Posterior vena cava (tissue), 2 donors: ENCODE measurements around the gene TNFRSF9. TPM values are rescaled to one million over a fixed set of nuclear protein-coding genes. Genes with fewer than 3 reads are reported as not detected.
"Not testable (repeated sequence)": the region's sequence is repeated elsewhere in the genome, so short reads cannot be mapped to it uniquely, and the experiment has no call there.

Source experiments
- DNase-seq: peaks from one replicate; pipeline ENCODE4 v3.0.0-alpha.2; 2020; ENCODE audit warnings: low spot score
- intact Hi-C, 2 donors: fragments of 100-400 bp; cut with DNase I; formaldehyde crosslinking; loops; one replicate each; pipeline versions ENCODE4 v1.14.1 to v1.14.2; 2022 to 2023
- total RNA-seq, 2 donors: library from RNA; stranded (reverse); fragmentation: NEBNext Ultra II Directional; extraction: Animal tissue kit (Norgen Biotek cat#: 25700); gene quantifications; one replicate each; pipeline ENCODE4 v1.2.1, GENCODE V29; 2021
- donor health status: DM: yes; HTN: yes; CAD: no.
- donor health status: DM: yes; HTN: yes; CAD: no.

TNFRSF9 gene
- total RNA-seq, 2 donors from 2014 or later: 0.19 TPM; not detected in 1

GRCh38 chr1:7929637-7930036, 11.0 kb downstream of the TNFRSF9 start:
- intact Hi-C loops: no loop called here
- DNase-seq: no peak

GRCh38 chr1:7928247-7928646, 12.4 kb downstream of the TNFRSF9 start:
- intact Hi-C loops: no loop called here
- no peak for DNase-seq

DNA sequence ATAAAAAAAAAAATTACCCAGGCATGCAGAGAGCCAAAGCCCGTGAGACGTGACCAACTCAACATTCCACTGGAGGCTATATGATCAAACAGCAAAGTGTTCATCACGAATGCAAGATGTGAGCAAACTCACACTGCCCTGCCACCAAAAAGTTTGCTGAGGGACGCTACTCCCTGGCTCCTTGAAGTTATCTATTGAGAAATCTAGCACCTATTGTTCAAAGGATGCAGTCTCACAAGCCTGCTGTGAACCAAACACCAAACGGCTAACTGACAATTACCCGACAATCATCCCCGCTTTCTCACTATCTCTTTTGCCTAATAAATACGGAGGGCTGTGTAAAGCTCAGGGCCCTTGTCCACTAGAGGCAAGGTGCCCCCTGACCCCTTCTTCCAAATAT, 13.6 kb downstream of the TNFRSF9 start:
- intact Hi-C loops: not testable (repeated sequence)

GRCh38 chr1:7922301-7922700, 18.3 kb downstream of the TNFRSF9 start:
- intact Hi-C loops: no loop called here
- DNase-seq: no peak

More for the DNA sequence above, 13.6 kb downstream of the TNFRSF9 start:
- DNase-seq: not testable (repeated sequence)

- DNase-seq: no peak
- intact Hi-C loops: no loop called here
These were observed 18.8 kb downstream of the TNFRSF9 start for GRCh38 chr1:7921796-7922195.

DNA sequence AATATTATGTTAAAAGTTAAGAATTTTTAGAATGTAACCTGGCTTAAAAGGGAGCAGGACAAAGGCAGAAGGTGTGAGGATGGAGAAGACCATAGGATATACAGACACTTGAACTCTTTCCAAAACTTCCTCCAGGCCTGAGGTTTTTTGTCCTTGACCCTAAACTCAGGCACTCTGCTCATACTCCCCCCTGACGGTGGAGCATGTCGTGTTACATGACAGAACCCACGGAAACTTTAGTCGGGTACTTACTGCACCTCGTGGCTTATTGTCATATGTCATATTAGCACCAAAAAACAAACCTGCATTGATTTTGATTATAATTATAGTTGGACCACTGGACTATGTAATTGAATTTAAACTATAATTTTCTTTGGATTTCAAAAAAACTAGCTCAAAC, 20.8 kb downstream of the TNFRSF9 start:
- intact Hi-C loops: no loop called here

DNA sequence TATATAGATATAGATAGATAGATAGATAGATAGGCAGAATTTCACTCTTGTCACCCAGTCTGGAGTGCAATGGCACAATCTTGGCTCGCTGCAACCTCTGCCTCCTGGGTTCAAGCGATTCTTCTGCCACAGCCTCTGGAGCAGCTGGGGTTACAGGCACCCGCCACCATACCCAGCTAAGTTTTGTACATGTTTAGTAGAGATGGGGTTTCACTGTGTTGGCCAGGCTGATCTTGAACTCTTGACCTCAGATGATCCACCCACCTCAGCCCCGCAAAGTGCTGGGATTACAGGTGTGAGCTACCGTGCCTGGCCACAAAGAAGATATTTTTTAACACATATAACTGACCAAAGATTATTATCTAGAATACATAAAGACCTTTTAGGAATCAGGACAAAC, 22.7 kb downstream of the TNFRSF9 start:
- intact Hi-C loops, DNase-seq: not testable (repeated sequence)

More for the DNA sequence above, 20.8 kb downstream of the TNFRSF9 start:
- no peak for DNase-seq

DNA sequence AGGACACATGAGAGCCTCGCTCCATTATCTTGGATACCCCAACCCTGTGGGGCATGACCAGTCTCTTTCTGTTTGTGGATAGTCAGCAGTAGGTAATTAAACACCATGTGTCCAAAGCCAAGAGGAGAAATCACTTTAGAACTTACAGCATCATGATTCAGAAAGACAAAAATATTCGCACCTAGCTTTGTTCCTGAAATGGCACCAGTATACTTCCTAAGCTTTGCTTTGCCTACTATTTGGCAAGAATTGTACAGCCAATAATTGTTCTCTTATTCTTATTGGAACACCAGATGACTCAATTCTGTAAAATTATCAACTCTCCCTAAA, 24.2 kb downstream of the TNFRSF9 start:
- DNase-seq: no peak
- intact Hi-C loops: no loop called here

DNA sequence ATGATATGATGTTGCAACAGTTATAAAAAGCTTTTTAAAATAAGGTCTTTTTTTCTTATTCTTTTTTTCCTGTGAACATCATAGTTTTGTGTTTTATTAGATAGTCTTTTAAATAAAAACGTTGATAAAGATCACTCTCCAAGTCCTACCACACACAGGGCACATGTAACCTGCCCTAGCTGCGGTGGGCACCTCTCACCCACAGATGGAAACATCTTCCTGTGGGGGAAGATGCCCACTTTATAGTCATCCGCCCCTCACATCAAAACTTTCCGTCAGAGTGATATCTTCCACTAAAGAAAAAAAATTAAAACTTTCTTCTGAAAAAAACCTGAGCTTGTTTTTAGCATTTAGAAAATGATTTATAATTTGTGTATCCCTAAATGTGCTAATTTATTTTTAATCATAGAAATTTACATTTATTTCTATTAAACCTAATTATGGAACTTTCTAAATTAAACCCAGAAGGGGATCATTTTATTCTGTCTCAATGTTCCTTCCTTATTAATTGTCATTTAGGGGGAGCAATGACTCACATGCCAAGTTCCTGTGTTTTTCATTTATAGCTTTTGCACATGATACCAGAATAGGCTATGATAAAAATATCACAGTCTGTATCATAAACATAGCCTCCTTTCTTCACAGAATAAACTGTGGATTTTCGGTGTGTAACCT, 24.7 kb downstream of the TNFRSF9 start:
- no peak for DNase-seq
- intact Hi-C loops: no loop called here

GRCh38 chr1:7912743-7913557, 27.7 kb downstream of the TNFRSF9 start:
- intact Hi-C loops: no loop called here
- DNase-seq: no peak

DNA sequence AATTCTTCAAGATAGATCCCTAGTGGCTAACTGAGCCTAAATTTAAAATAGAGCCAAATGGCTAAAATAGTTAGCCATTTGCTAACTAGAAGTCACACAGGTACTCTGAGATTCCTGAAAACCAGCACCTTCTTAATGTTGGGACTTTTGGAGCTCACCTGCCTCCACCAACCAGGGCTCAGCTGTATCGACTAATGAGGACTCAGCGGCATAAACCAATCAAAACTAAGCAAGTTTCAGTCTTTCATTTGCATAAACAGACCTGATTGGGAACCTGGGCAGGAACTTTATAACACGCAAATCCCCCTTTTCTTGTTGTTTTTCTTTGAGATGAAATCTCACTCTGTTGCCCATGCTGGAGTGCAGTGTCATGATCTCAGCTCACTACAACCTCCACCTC, 28.5 kb downstream of the TNFRSF9 start:
- intact Hi-C loops: no loop called here
- DNase-seq: no peak

- DNase-seq: no peak
- intact Hi-C loops: loop anchor here in 1 of 2 donors (10.0 kb wide), 1 partner anchor 100 kb away; no protein-coding TSS in a partner anchor
These were observed 35.4 kb downstream of the TNFRSF9 start for GRCh38 chr1:7905262-7905661.

GRCh38 chr1:7902478-7903085, 38.1 kb downstream of the TNFRSF9 start:
- DNase-seq: peak; percentile 87
- intact Hi-C loops: loop anchor here in 1 of 2 donors (10.0 kb wide), 1 partner anchor 98 kb away; no protein-coding TSS in a partner anchor

GRCh38 chr1:7899741-7900140, 40.9 kb downstream of the TNFRSF9 start:
- DNase-seq: no peak
- intact Hi-C loops: loop anchor here (10.0 kb wide), 2 partner anchors 85 to 95 kb away; no protein-coding TSS in a partner anchor

DNA sequence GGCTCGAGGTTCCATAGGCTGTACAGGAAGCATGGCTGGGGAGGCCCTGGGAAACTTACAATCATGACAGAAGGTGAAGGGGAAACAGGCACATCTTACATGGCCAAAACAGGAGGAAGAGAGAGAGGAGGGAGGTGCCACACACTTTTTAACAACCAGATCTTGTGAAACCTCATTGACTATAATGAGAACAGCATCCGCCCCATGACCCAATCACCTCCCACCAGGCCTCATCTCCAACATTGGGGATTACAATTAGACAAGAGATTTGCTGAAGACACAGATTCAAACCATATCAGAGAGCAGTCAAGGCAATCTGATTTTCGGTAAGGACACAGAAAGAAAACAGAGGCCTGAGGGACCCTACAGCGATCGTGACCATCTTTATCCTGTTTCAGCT, 41.7 kb downstream of the TNFRSF9 start:
- no peak for DNase-seq
- intact Hi-C loops: loop anchor here in 1 of 2 donors (10.0 kb wide), 1 partner anchor 84 kb away; no protein-coding TSS in a partner anchor

DNA sequence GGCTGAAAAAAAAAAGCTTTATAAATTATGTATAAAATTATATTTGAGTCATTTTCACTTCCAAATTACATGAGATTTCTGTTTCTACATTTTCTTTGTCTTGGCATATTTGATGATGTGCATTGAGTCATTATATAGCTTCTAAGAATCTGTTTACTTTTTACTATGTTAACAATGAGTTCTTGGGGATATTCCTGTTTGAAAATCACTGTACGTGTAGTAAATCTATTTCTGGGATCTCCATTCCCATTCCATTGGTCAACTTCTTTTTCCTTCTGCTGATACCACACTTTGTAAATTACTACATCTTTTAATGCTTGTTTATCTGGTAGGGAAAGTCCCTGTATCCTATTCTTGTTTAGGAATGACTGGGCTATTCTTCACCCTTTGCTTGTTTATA, 43.6 kb downstream of the TNFRSF9 start:
- no peak for DNase-seq
- intact Hi-C loops: loop anchor here in 1 of 2 donors (10.0 kb wide), 1 partner anchor 82 kb away; no protein-coding TSS in a partner anchor

DNA sequence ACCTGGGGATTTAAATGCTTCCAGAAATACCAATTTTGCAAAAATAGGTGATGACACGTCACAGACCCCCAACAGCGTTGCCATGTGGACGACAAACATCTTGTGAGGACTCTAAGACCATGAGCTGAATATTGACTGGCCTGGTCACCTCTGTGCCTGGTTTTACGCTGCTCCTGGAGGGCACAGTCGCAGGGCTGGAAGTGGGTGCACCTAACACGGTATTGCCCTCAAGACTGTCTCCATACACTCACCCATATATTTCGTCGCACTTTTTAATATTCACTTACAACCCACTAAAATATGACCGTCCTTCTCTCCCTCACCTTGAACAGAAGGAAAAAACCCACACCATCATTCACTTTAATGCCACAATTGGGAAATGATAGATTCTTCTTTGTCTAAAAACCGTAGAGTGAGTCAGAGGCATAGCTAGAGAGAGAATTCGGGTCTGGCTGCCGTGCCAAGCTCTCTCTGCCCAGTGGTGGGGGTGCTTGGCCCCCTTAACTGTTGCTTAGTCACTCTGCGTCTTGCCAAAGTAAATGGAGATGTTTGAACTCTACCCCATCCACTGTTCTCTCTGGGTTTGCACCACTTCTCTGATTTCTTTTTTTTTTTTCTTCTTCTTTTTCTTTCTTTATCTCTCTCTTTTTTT, 47.0 kb downstream of the TNFRSF9 start:
- no peak for DNase-seq
- intact Hi-C loops: loop anchor here in 1 of 2 donors (5.0 to 10.0 kb wide), 2 partner anchors 79 to 954 kb away; no protein-coding TSS in a partner anchor

DNA sequence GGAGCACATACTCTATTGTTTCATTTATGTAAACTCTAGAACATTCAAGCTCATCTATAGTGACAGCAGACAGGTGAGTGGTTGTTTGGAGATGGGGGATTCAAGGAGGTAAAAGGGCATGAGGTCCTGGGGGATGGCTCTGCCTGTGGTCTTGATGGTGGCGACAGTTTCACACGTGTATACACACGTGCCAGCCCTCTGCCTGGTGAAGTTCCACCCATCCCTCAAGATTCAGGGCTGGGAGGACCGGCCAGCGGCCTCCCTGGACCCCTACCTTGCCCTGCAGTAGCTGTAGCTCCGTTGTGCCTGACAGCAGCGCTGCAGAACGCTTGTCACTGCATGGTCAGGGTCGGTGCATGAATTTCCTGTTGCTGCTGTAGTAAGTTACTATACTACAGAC, 48.8 kb downstream of the TNFRSF9 start:
- intact Hi-C loops: loop anchor here in 1 of 2 donors (5.0 to 10.0 kb wide), 2 partner anchors 77 to 955 kb away; no protein-coding TSS in a partner anchor
- DNase-seq: no peak

GRCh38 chr1:7890853-7891252, 49.8 kb downstream of the TNFRSF9 start:
- no peak for DNase-seq
- intact Hi-C loops: loop anchor here in 1 of 2 donors (5.0 to 10.0 kb wide), 2 partner anchors 76 to 956 kb away; no protein-coding TSS in a partner anchor
